GM23338 (cell line): ENCODE results near the gene HSDL1. TPM values are rescaled to one million over a fixed set of nuclear protein-coding genes. Genes with fewer than 3 reads are reported as not detected.

Experiments used
- ATAC-seq: fragments of 200-7000 bp; cut with Tn5 transposase; 3 replicates; pipeline ENCODE4 v1.9.1; 2020
- DNase-seq: peaks from one replicate; pipeline ENCODE4 v3.0.0-alpha.2; 2015; ENCODE audit warnings: low spot score
- H2AFZ ChIP-seq: fragments of 200-600 bp; sonication (generic); 2 replicates; pipeline ENCODE4 v1.8.0; 2016; ENCODE audit warnings: antibody characterized with exemption, mild to moderate bottlenecking, moderate library complexity
- H3F3A ChIP-seq: fragments of 200-600 bp; sonication (generic); replicated peaks from 2 replicates; pipeline ENCODE4 v1.8.0; 2017; ENCODE audit warnings: antibody characterized with exemption, mixed run types, low read depth
- H3K27ac ChIP-seq: fragments of 200-600 bp; sonication (generic); 2 replicates; pipeline ENCODE4 v1.6.1; 2016; ENCODE audit warnings: low read depth
- H3K27me3 ChIP-seq: fragments of 200-600 bp; sonication (generic); 2 replicates; pipeline ENCODE4 v1.8.0; 2016; ENCODE audit warnings: mild to moderate bottlenecking, mixed run types, moderate library complexity; ENCODE audit not compliant: insufficient read depth
- H3K36me3 ChIP-seq: fragments of 200-600 bp; sonication (generic); 2 replicates; pipeline ENCODE4 v1.8.0; 2016; ENCODE audit warnings: mild to moderate bottlenecking; ENCODE audit not compliant: insufficient read depth
- H3K4me1 ChIP-seq: fragments of 200-600 bp; sonication (generic); 2 replicates; pipeline ENCODE4 v1.8.0; 2016; ENCODE audit warnings: mild to moderate bottlenecking, moderate library complexity; ENCODE audit not compliant: insufficient read depth
- H3K4me2 ChIP-seq: fragments of 200-600 bp; sonication (generic); 2 replicates; pipeline ENCODE4 v1.7.1; 2017; ENCODE audit warnings: mixed run types
- H3K4me3 ChIP-seq: fragments of 200-600 bp; sonication (generic); 2 replicates; pipeline ENCODE4 v1.6.1; 2016; ENCODE audit warnings: mixed run types
- H3K79me2 ChIP-seq: fragments of 200-600 bp; sonication (generic); replicated peaks from 2 replicates; pipeline ENCODE4 v1.8.0; 2017; ENCODE audit warnings: mild to moderate bottlenecking; ENCODE audit not compliant: insufficient read depth
- H3K9me2 ChIP-seq: fragments of 200-600 bp; sonication (generic); 2 replicates; pipeline ENCODE4 v1.8.0; 2017; ENCODE audit not compliant: insufficient read depth
- H4K20me1 ChIP-seq: fragments of 200-600 bp; sonication (generic); replicated peaks from 2 replicates; pipeline ENCODE4 v1.8.0; 2017; ENCODE audit warnings: mild to moderate bottlenecking; ENCODE audit not compliant: insufficient read depth
- H3K27ac Mint-ChIP-seq: 2 replicates; pipeline ENCODE4 v1.8.0; 2020; ENCODE audit warnings: inconsistent platforms, mild to moderate bottlenecking, moderate library complexity, mixed read lengths
- H3K27me3 Mint-ChIP-seq: 3 replicates; pipeline ENCODE4 v1.8.0; 2022; ENCODE audit warnings: low read depth, mild to moderate bottlenecking, moderate library complexity, mixed read lengths, inconsistent platforms; ENCODE audit not compliant: insufficient read depth, poor library complexity
- H3K36me3 Mint-ChIP-seq: 3 replicates; pipeline ENCODE4 v1.8.0; 2021; ENCODE audit warnings: low read depth, mild to moderate bottlenecking, inconsistent platforms, moderate library complexity, mixed read lengths
- H3K4me1 Mint-ChIP-seq: 3 replicates; pipeline ENCODE4 v1.8.0; 2020; ENCODE audit warnings: mild to moderate bottlenecking, inconsistent platforms, mixed read lengths
- H3K4me3 Mint-ChIP-seq: 3 replicates; pipeline ENCODE4 v1.8.0; 2021; ENCODE audit warnings: moderate library complexity, mild to moderate bottlenecking, inconsistent platforms, mixed read lengths
- H3K9me3 Mint-ChIP-seq: 3 replicates; pipeline ENCODE4 v1.8.0; 2020; ENCODE audit warnings: moderate library complexity, mild to moderate bottlenecking, inconsistent platforms, mixed read lengths
- CTCF ChIP-seq, 2 experiments: fragments of 200-600 bp in 1 of 2; sonication (generic) in 1 of 2; conservative IDR thresholded peaks; 2 replicates each; pipeline versions ENCODE4 v1.5.1 to v1.6.1; 2016 to 2017; ENCODE audit warnings: antibody characterized with exemption in 2 of 2, low read depth in 2 of 2, mild to moderate bottlenecking in 2 of 2, moderate library complexity in 1 of 2
- JUNB ChIP-seq: IDR thresholded peaks from one replicate; pipeline ENCODE4 v1.6.1; 2016; ENCODE audit warnings: antibody characterized with exemption; ENCODE audit not compliant: unreplicated experiment
- ZNF462 ChIP-seq: fragments of 250-450 bp; sonication (Bioruptor Pico); IDR thresholded peaks from 2 replicates; pipeline ENCODE4 v1.5.0; 2020; ENCODE audit warnings: mild to moderate bottlenecking, moderate library complexity
- polyA plus RNA-seq: library from polyadenylated mRNA; unstranded; fragments of >200 nt; fragmentation: Nextera tagmentation; extraction: Ambion mirVana; gene quantifications from 2 replicates; pipeline ENCODE4 v1.2.1, GENCODE V29; 2016
- total RNA-seq: library from RNA; depleted of rRNA; stranded (reverse); fragments of >200 nt; shearing (Covaris generic); gene quantifications from 2 replicates; pipeline ENCODE4 v1.2.3, GENCODE V29; 2014

The HSDL1 gene
- total and polyA plus RNA-seq, 2 experiments from 2014 or later: 16.6 to 46.1 TPM

GRCh38 chr16:84177741-84178073, 32.7 kb upstream of the HSDL1 start:
- Histone ChIP-seq H3K4me2 (no peak overlapping the region), H3K27ac (no peak overlapping the region), H3K79me2 (no peaks in the 10 kb centered on the region), H3F3A (no peaks in the 10 kb centered on the region), H3K4me1 (no peaks in the 10 kb centered on the region), H3K27me3 (no peaks in the 10 kb centered on the region), H3K36me3 (no peaks in the 10 kb centered on the region; the same call in 1 of the 2 replicates), H4K20me1 (no peaks in the 10 kb centered on the region), H3K4me3 (no peak overlapping the region), H3K9me2 (no peaks in the 10 kb centered on the region), H2AFZ (no peak overlapping the region)
- H3K4me1 Mint-ChIP-seq: no peaks in the 10 kb centered on the region
- no peak overlapping the region for H3K4me3 Mint-ChIP-seq
- TF ChIP-seq ZNF462: no peak
- no peaks in the 10 kb centered on the region for H3K9me3 Mint-ChIP-seq
- no peak overlapping the region for H3K27ac Mint-ChIP-seq
- ATAC-seq (no peak), DNase-seq (no peak)
- H3K27me3 Mint-ChIP-seq: peaks cover 9% of the 10 kb centered on the region
- H3K36me3 Mint-ChIP-seq: peaks cover 24% of the 10 kb centered on the region

GRCh38 chr16:84176192-84177053, 31.4 kb upstream of the HSDL1 start:
- H3K9me2 ChIP-seq: no peaks in the 10 kb centered on the region
- Mint-ChIP-seq H3K4me1 (no peaks in the 10 kb centered on the region), H3K27me3 (peaks cover 9% of the 10 kb centered on the region), H3K9me3 (no peaks in the 10 kb centered on the region), H3K36me3 (peaks cover 20% of the 10 kb centered on the region), H3K27ac (no peak overlapping the region), H3K4me3 (no peak overlapping the region)
- no peak overlapping the region for H2AFZ ChIP-seq
- peak; percentile 14 for ATAC-seq
- H3K27ac ChIP-seq: no peak overlapping the region; the same call in 1 of the 2 replicates
- H4K20me1 ChIP-seq: no peaks in the 10 kb centered on the region
- H3K4me3 ChIP-seq: no peak overlapping the region
- no peaks in the 10 kb centered on the region for H3K36me3 ChIP-seq
- DNase-seq: no peak
- H3K79me2 ChIP-seq: no peaks in the 10 kb centered on the region
- no peaks in the 10 kb centered on the region for H3K27me3 ChIP-seq
- no peaks in the 10 kb centered on the region for H3F3A ChIP-seq
- no peak overlapping the region for H3K4me2 ChIP-seq
- H3K4me1 ChIP-seq: no peaks in the 10 kb centered on the region
- no peak for TF ChIP-seq JUNB
- TF ChIP-seq CTCF (conservative IDR thresholded peaks at IDR 0.05; ENCODE audit: low read depth in 2 of 2): no peak
